Activated CD8-positive, alpha-beta memory T cell treated with anti-CD3 and anti-CD28 coated beads, Interleukin-2, amount 10 ng/mL, durations not matched to agents 7 days and 5 days (primary cell): ENCODE results near the gene CLIC3. TPM values are rescaled to one million over a fixed set of nuclear protein-coding genes. Genes with fewer than 3 reads are reported as not detected.

Experiments used
- ATAC-seq: fragments of 150-1000 bp; cut with Tn5 transposase; one replicate; pipeline ENCODE4 v1.10.0; 2021; ENCODE audit warnings: moderate library complexity
- CTCF ChIA-PET: fragments of 350-600 bp; sonication (Branson Sonifier 250); formaldehyde crosslinking; loops from one replicate; lab custom pipeline; 2021; ENCODE audit warnings: antibody characterized with exemption; lab: Charles Lee
- DNase-seq: peaks from one replicate; pipeline ENCODE4 v3.0.0-alpha.2; 2020
- H3K27ac Mint-ChIP-seq: one replicate; pipeline ENCODE4 v1.8.0; 2021; ENCODE audit warnings: mild to moderate bottlenecking, mixed read lengths
- H3K27me3 Mint-ChIP-seq: one replicate; pipeline ENCODE4 v1.8.0; 2021; ENCODE audit warnings: mixed read lengths
- H3K36me3 Mint-ChIP-seq: one replicate; pipeline ENCODE4 v1.8.0; 2021; ENCODE audit warnings: mild to moderate bottlenecking, mixed read lengths
- H3K4me1 Mint-ChIP-seq: one replicate; pipeline ENCODE4 v1.8.0; 2021; ENCODE audit warnings: mixed read lengths
- H3K4me3 Mint-ChIP-seq: one replicate; pipeline ENCODE4 v1.8.0; 2021; ENCODE audit warnings: mild to moderate bottlenecking, moderate library complexity, mixed read lengths
- H3K9me3 Mint-ChIP-seq: one replicate; pipeline ENCODE4 v1.8.0; 2022; ENCODE audit warnings: low read depth, mixed read lengths
- total RNA-seq, 2 experiments: library from RNA; stranded (reverse); gene quantifications; one replicate each; pipeline ENCODE4 v1.2.3, GENCODE V29; 2021

CLIC3 gene
- total RNA-seq, 2 experiments from 2014 or later, result 3.8 to 7.8 TPM

DNA sequence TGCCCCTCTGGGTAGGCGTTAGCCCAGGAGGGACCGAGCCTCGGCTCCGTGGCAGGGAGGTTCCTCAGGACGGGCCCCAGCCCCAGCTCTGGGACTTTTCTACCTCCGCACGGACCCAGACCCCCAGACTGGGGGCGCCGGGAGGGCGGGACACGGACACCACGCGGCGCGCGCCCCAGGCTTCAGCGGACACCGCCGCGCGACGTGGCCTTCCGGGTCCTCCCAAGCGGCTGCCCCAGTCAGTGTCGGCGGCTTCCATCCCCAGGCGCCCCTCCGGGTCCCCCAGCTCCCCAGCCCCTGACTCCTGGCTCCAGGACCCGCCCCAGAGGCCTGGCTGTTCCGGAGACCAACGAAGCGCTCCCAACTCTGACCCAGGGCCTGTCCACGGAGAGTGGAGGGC, 10.5 kb downstream of the CLIC3 start:
- peaks cover 1% of the 10 kb centered on the region for H3K4me1 Mint-ChIP-seq
- no peak for ATAC-seq
- no peak overlapping the region for H3K27ac Mint-ChIP-seq
- no peaks in the 10 kb centered on the region for H3K36me3 Mint-ChIP-seq
- no peak for DNase-seq
- CTCF ChIA-PET, result interaction anchor here (2.0 to 2.1 kb wide), 2 partner anchors 43 to 49 kb away, joined by 6 read pairs; no protein-coding TSS in a partner anchor
- peaks cover 27% of the 10 kb centered on the region for H3K27me3 Mint-ChIP-seq
- H3K4me3 Mint-ChIP-seq, result no peak overlapping the region
- no peaks in the 10 kb centered on the region for H3K9me3 Mint-ChIP-seq

- H3K9me3 Mint-ChIP-seq, result no peaks in the 10 kb centered on the region
- CTCF ChIA-PET, result interaction anchor here (0.6 to 2.1 kb wide), 3 partner anchors 44 to 76 kb away, joined by 3 to 6 read pairs (median 6); no protein-coding TSS in a partner anchor
- ATAC-seq (peak; percentile 35), DNase-seq (no peak)
- peaks cover 26% of the 10 kb centered on the region for H3K27me3 Mint-ChIP-seq
- no peak overlapping the region for H3K4me3 Mint-ChIP-seq
- H3K4me1 Mint-ChIP-seq, result peaks cover 1% of the 10 kb centered on the region
- no peak overlapping the region for H3K27ac Mint-ChIP-seq
- H3K36me3 Mint-ChIP-seq, result no peaks in the 10 kb centered on the region
Measured at GRCh38 chr9:136985027-136985602, 11.3 kb downstream of the CLIC3 start.

- no peaks in the 10 kb centered on the region for H3K36me3 Mint-ChIP-seq
Measured at GRCh38 chr9:136984464-136985026, 11.8 kb downstream of the CLIC3 start.

DNA sequence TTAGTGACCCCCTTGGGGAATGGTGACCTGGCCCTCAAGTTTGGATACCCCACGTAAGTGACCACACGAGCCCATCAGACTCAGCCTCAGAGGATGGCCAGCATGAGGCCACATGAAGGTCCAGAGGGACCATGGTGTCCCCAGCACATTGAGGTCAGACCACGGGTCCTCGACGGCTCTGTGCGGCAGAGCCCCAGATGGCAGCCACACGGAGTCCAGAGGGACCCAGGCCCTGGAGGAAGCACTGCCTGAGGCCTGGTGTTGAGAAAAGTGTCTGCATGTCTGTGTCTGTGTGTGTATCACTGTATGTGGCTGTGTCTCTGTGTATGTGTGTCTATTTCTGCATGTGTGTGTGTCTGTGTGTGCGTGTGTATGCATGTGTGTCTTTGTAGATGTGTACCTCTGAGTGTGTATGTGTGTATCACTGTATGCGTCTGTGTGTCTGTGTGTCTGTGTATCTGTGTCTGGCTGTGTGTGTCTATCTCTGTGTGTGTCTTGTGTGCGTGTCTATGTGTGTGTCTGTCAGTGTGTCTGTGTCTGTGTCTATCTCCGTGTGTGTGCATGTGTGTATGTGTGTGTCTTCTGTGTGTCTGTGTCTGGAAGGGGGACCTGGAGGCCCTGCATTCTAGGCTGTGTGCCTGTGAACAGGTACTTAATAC, 12.6 kb downstream of the CLIC3 start:
- H3K4me3 Mint-ChIP-seq, result no peak overlapping the region
- DNase-seq, result no peak
- ATAC-seq, result no peak
- CTCF ChIA-PET, result no interaction called here
- H3K27ac Mint-ChIP-seq, result no peak overlapping the region
- no peaks in the 10 kb centered on the region for H3K36me3 Mint-ChIP-seq
- H3K4me1 Mint-ChIP-seq, result peaks cover 1% of the 10 kb centered on the region
- peaks cover 25% of the 10 kb centered on the region for H3K27me3 Mint-ChIP-seq
- no peaks in the 10 kb centered on the region for H3K9me3 Mint-ChIP-seq

More at GRCh38 chr9:136984464-136985026, 11.8 kb downstream of the CLIC3 start:
- H3K27me3 Mint-ChIP-seq, result peaks cover 25% of the 10 kb centered on the region
- H3K27ac Mint-ChIP-seq, result no peak overlapping the region
- no peak overlapping the region for H3K4me3 Mint-ChIP-seq
- DNase-seq (no peak), ATAC-seq (no peak)
- CTCF ChIA-PET, result interaction anchor here (0.6 to 2.1 kb wide), 3 partner anchors 45 to 75 kb away, joined by 3 to 6 read pairs (median 6); no protein-coding TSS in a partner anchor
- H3K9me3 Mint-ChIP-seq, result no peaks in the 10 kb centered on the region
- peaks cover 1% of the 10 kb centered on the region for H3K4me1 Mint-ChIP-seq

DNA sequence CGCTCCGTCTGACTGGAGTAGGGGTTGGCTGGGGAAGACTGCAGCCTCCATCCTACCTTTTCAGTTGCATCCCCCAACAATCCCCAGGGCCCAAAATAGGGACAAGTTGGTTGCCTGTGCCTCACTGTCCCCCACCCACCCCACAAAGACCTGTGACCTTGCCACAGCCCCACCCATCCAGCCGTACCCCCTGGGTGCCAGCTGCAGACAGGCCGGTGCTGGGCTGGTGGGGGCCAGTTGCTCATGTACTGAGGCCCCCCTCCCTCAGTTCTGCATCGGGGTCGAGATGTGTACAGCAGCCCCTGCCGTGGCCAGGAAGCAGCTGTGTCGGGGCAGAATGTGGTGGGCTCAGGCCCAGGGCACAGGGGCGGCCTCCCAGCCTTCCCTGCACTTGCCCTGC, 13.2 kb downstream of the CLIC3 start:
- Mint-ChIP-seq H3K4me3 (no peak overlapping the region), H3K27me3 (peaks cover 25% of the 10 kb centered on the region), H3K36me3 (no peaks in the 10 kb centered on the region), H3K27ac (no peak overlapping the region), H3K9me3 (no peaks in the 10 kb centered on the region), H3K4me1 (peaks cover 1% of the 10 kb centered on the region)
- DNase-seq, result no peak
- ATAC-seq, result no peak
- CTCF ChIA-PET, result interaction anchor here (1.0 kb wide), 1 partner anchor 35 kb away, joined by 5 read pairs; no protein-coding TSS in a partner anchor

DNA sequence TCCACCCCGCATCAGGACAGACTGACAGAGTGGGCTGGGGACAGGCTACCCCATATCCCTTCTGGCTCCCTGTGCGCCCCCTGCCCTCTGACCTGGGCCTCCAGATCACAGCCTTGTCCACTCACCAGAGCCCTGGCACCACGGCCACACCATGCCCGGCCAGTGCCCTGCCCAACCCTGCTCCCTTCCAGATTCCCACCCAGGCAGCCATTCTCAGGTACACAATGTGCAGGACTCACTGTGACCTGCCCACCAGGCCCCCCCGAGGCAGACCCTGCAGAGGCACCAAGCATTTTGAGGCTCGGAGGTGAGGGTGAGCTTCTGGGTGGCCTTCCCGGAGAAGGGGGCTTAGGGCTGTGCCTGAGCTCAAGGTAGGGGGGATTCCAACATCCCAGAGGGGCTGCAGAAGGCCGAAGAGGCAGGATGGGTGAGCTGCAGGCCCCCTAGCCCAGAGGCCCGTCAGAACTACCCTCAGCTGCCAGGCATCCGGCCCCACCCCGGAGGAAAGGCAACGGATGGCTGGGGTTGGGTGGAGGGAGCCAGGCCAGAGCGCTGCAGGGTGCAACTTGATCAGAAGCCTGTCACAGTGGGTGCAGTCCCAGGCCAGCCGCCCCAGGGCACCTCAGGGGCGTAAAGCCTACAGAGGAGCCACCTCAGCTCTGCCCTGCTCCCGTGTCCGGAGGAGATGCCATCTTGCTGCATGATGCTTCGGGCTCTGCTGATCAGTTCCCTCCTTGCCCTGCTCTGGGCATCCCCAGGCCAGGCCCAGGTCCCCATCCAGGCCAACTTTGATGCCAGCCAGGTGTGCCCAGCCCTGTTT, 13.9 kb downstream of the CLIC3 start, which contains the start of gene LCNL1:
TSS of gene LCNL1 (plus strand) at position 762 of the 820 bp plus-strand sequence. CDS start 594 bp downstream, outside the sequence.
- DNase-seq, result no peak
- no peaks in the 10 kb centered on the region for H3K9me3 Mint-ChIP-seq

GRCh38 chr9:136981588-136982231, 14.7 kb downstream of the CLIC3 start:
- no peak for DNase-seq
- H3K27me3 Mint-ChIP-seq, result peaks cover 16% of the 10 kb centered on the region
- no peak overlapping the region for H3K27ac Mint-ChIP-seq
- no peaks in the 10 kb centered on the region for H3K36me3 Mint-ChIP-seq
- CTCF ChIA-PET, result interaction anchor here (0.6 to 1.5 kb wide), 4 partner anchors 10 to 174 kb away, joined by 3 to 6 read pairs (median 3); partner anchors contain the start of genes CLIC3, PAXX and RABL6
- no peaks in the 10 kb centered on the region for H3K9me3 Mint-ChIP-seq
- ATAC-seq, result no peak
- H3K4me1 Mint-ChIP-seq, result peaks cover 1% of the 10 kb centered on the region
- H3K4me3 Mint-ChIP-seq, result no peak overlapping the region

More for the DNA sequence above, 13.9 kb downstream of the CLIC3 start, which contains the start of gene LCNL1:
- H3K4me3 Mint-ChIP-seq, result no peak within 1 kb of the TSS
- CTCF ChIA-PET, result interaction anchor here (0.6 to 1.5 kb wide), 4 partner anchors 10 to 85 kb away, joined by 3 to 6 read pairs (median 4); partner anchors contain the start of genes CLIC3 and PAXX
- peaks cover 19% of the 10 kb centered on the region for H3K27me3 Mint-ChIP-seq
- peaks cover 1% of the 10 kb centered on the region for H3K4me1 Mint-ChIP-seq
- H3K27ac Mint-ChIP-seq, result no peak within 1 kb of the TSS
- no peak for ATAC-seq
- no peaks in the 10 kb centered on the region for H3K36me3 Mint-ChIP-seq

DNA sequence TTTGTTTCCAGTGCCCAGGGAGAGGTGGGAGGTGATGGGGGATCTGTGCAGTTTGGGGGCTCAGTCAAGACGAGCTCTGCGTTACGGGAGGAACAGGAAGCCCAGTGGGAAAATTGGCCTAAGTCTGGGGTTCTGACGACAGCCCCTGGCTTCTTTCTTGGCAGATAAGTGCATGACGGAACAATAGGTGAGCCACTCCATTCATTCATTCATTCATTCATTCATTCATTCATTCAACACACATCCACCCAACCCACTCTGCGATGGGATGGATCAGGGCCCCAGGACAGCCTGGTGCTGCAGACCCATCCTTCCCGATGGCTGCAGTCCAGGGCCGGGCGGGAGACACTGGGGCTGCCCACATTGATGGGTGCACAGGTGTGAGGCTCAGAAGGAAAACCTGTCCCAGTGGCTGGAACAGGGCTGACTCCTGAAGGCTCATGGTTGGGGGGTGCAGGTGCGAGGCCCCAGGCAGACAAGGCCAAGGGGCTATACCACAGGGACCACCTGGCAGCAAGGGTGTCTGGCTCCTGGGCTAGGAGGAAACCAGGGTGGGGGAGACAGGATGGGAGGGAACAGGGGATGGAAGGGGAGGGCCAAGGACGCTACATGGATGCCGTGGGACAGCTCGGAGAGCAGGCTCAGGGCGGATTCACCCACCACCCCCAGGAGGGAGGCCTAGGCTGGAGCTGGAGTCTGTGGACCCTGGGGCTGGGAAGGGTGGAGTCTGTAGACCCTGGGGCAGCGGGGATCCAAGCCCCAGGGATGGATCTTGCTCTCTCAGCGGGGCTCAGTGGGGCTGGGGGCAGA, 15.5 kb downstream of the CLIC3 start:
- no peaks in the 10 kb centered on the region for H3K36me3 Mint-ChIP-seq
- no peak overlapping the region for H3K27ac Mint-ChIP-seq
- ATAC-seq (no peak), DNase-seq (no peak)
- H3K27me3 Mint-ChIP-seq, result peaks cover 11% of the 10 kb centered on the region
- H3K9me3 Mint-ChIP-seq, result no peaks in the 10 kb centered on the region
- CTCF ChIA-PET, result interaction anchor here (0.8 to 1.0 kb wide), 2 partner anchors 12 to 173 kb away, joined by 3 read pairs; partner anchors contain the start of gene RABL6
- no peak overlapping the region for H3K4me3 Mint-ChIP-seq
- peaks cover 4% of the 10 kb centered on the region for H3K4me1 Mint-ChIP-seq

DNA sequence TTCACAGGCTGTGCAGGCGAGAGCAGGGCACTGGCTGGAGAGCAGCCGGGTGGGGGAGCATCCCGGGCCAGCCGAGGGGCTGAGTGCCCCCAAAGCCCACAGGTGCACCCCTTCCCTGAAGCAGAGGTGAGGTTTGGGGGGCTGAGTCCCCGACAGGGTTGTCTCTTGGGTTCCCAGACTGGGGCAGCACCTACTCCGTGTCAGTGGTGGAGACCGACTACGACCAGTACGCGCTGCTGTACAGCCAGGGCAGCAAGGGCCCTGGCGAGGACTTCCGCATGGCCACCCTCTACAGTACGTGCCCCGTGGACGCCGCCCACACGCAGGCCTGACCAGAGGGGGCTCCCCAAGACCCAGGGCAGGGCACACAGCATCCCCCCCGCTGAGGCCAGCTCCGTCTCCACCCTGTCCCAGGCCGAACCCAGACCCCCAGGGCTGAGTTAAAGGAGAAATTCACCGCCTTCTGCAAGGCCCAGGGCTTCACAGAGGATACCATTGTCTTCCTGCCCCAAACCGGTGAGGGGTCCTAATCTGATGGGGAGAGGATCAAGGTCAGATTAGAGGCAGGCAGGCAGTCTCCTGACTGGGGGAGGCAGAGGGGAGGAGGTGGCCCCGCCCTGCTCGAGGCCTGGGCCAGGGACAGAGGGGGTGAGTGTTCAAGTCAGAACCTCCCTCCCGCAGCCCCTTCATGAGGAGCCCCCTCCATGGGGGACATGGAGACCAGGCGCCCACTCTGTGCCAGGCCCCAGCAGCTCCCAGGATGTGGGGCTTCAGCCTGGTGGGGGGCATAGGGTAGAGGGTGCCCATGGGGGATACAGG, 16.4 kb downstream of the CLIC3 start:
- H3K9me3 Mint-ChIP-seq, result no peaks in the 10 kb centered on the region

GRCh38 chr9:136978865-136979544, 17.4 kb downstream of the CLIC3 start:
- ATAC-seq, result peak; percentile 5
- CTCF ChIA-PET, result interaction anchor here (1.2 to 1.9 kb wide), 7 partner anchors 13 to 117 kb away, joined by 3 to 11 read pairs (median 4); partner anchors contain the start of genes FBXW5 and PAXX
- no peak overlapping the region for H3K27ac Mint-ChIP-seq

More for the DNA sequence above, 16.4 kb downstream of the CLIC3 start:
- Mint-ChIP-seq H3K27ac (no peak overlapping the region), H3K4me3 (no peak overlapping the region), H3K4me1 (peaks cover 13% of the 10 kb centered on the region), H3K27me3 (peaks cover 11% of the 10 kb centered on the region), H3K36me3 (no peaks in the 10 kb centered on the region)
- DNase-seq, result no peak
- CTCF ChIA-PET, result interaction anchor here (0.8 kb wide), 1 partner anchor 13 kb away, joined by 3 read pairs; no protein-coding TSS in a partner anchor
- no peak for ATAC-seq

More at GRCh38 chr9:136978865-136979544, 17.4 kb downstream of the CLIC3 start:
- H3K9me3 Mint-ChIP-seq, result no peaks in the 10 kb centered on the region
- H3K4me3 Mint-ChIP-seq, result no peak overlapping the region
- no peak for DNase-seq
- no peaks in the 10 kb centered on the region for H3K36me3 Mint-ChIP-seq
- peaks cover 16% of the 10 kb centered on the region for H3K4me1 Mint-ChIP-seq
- H3K27me3 Mint-ChIP-seq, result peaks cover 9% of the 10 kb centered on the region
